Testis (tissue), 2 donors: ENCODE data around the gene SEC24B.

Experiments
- CTCF ChIP-seq, 3 experiments: fragments of 450-650 bp in 2 of 3; fragments of 200-600 bp in 1 of 3; sonication (generic) in 1 of 3; IDR thresholded peaks; one replicate each; pipeline ENCODE4 v1.5.1; 2016 to 2019; ENCODE audit warnings: antibody characterized with exemption in 3 of 3, mild to moderate bottlenecking in 2 of 3, moderate library complexity in 1 of 3
- POLR2A ChIP-seq: fragments of 450-650 bp; IDR thresholded peaks from one replicate; pipeline ENCODE4 v1.6.1; 2017; ENCODE audit warnings: antibody characterized with exemption, mild to moderate bottlenecking, moderate library complexity

GRCh38 chr4:109424093-109424841 lies 9.3 kb upstream of the SEC24B start:
- TF ChIP-seq POLR2A (no peak), CTCF (IDR thresholded peaks at IDR 0.05) (no peak)
